Measurements from ENCODE around the gene SLC35B1. TPM values are rescaled to one million over a fixed set of nuclear protein-coding genes. Genes with fewer than 3 reads are reported as not detected.

Gene SLC35B1
- total RNA-seq, 3 donors from 2014 or later = 31.7 to 60.3 (median 41.5) TPM

GRCh38 chr17:49723423-49723822 is 15.7 kb upstream of the SLC35B1 start:
- no peaks in the 10 kb centered on the region for H3K9me3 ChIP-seq
- peak in 1 of 3 donors; percentile 48 for DNase-seq
- H3K36me3 ChIP-seq (ENCODE audit: low read depth) = no peaks in the 10 kb centered on the region
- ATAC-seq = peak; percentile 31
- no peak for TF ChIP-seq CTCF (IDR thresholded peaks at IDR 0.05)
- no peak overlapping the region for H3K4me3 ChIP-seq
- peaks cover 12% of the 10 kb centered on the region for H3K4me1 ChIP-seq (ENCODE audit: low read depth)
- intact Hi-C loops (cut with DNase I, micrococcal nuclease) = no loop called here

GRCh38 chr17:49722066-49722465 is 14.3 kb upstream of the SLC35B1 start:
- no peak for DNase-seq
- peaks cover 9% of the 10 kb centered on the region for H3K4me1 ChIP-seq (ENCODE audit: low read depth)
- no peak overlapping the region for H3K4me3 ChIP-seq
- no peak for TF ChIP-seq CTCF (IDR thresholded peaks at IDR 0.05)
- no peak for ATAC-seq
- H3K9me3 ChIP-seq = no peaks in the 10 kb centered on the region
- no peaks in the 10 kb centered on the region for H3K36me3 ChIP-seq (ENCODE audit: low read depth)
- intact Hi-C loops (cut with DNase I, micrococcal nuclease) = no loop called here

GRCh38 chr17:49717371-49717861 is 9.7 kb upstream of the SLC35B1 start:
- DNase-seq (no peak), ATAC-seq (no peak)
- intact Hi-C loops (cut with DNase I, micrococcal nuclease) = no loop called here
- Histone ChIP-seq H3K9me3 (no peaks in the 10 kb centered on the region), H3K4me1 (ENCODE audit: low read depth) (no peaks in the 10 kb centered on the region), H3K36me3 (ENCODE audit: low read depth) (no peaks in the 10 kb centered on the region), H3K4me3 (no peak overlapping the region)
- no peak for TF ChIP-seq CTCF (IDR thresholded peaks at IDR 0.05)

GRCh38 chr17:49716668-49717364 is 9.1 kb upstream of the SLC35B1 start:
- Histone ChIP-seq H3K36me3 (ENCODE audit: low read depth) (no peaks in the 10 kb centered on the region), H3K4me3 (no peak overlapping the region), H3K9me3 (no peaks in the 10 kb centered on the region), H3K4me1 (ENCODE audit: low read depth) (no peaks in the 10 kb centered on the region)
- DNase-seq = no peak
- no peak for ATAC-seq
- intact Hi-C loops (cut with DNase I, micrococcal nuclease) = no loop called here
- no peak for TF ChIP-seq CTCF (IDR thresholded peaks at IDR 0.05)

GRCh38 chr17:49715717-49716279 is 8.0 kb upstream of the SLC35B1 start:
- Histone ChIP-seq H3K36me3 (ENCODE audit: low read depth) (no peaks in the 10 kb centered on the region), H3K4me3 (no peak overlapping the region), H3K4me1 (ENCODE audit: low read depth) (no peaks in the 10 kb centered on the region), H3K9me3 (no peaks in the 10 kb centered on the region)
- ATAC-seq (peak; percentile 36), DNase-seq (no peak)
- no peak for TF ChIP-seq CTCF (IDR thresholded peaks at IDR 0.05)
- intact Hi-C loops (cut with DNase I, micrococcal nuclease) = no loop called here

Data from mucosa of descending colon (tissue), 3 donors.